HepG2 (cell line): ENCODE results near the gene SGK1.

Experiments used
- ARID2 ChIP-seq: sonication (generic); formaldehyde crosslinking; IDR thresholded peaks from 2 replicates; pipeline ENCODE4 v1.8.1; 2022; ENCODE audit warnings: mild to moderate bottlenecking, missing genetic modification reagents, borderline replicate concordance
- CHD2 ChIP-seq: IDR thresholded peaks from 2 replicates; pipeline ENCODE4 v1.6.1; 2011; ENCODE audit warnings: low read depth, low read length, improper control_type of control experiment
- POLR2A ChIP-seq, 2 experiments: IDR thresholded peaks; 2 replicates each; pipeline ENCODE4 v1.6.1; 2011; ENCODE audit warnings: low read depth in 2 of 2, low read length in 2 of 2, mild to moderate bottlenecking in 1 of 2, moderate library complexity in 1 of 2; ENCODE audit not compliant: insufficient read depth in 1 of 2
- RBFOX2 ChIP-seq: fragments of 200-400 bp; formaldehyde crosslinking; IDR thresholded peaks from 2 replicates; pipeline ENCODE4 v1.6.1; 2017; ENCODE audit warnings: low read depth, mild to moderate bottlenecking, low read length
- SAFB2 ChIP-seq: sonication (generic); formaldehyde crosslinking; IDR thresholded peaks from 2 replicates; pipeline ENCODE4 v1.5.1; 2020; ENCODE audit warnings: missing genetic modification reagents, low read depth, mild to moderate bottlenecking, borderline replicate concordance
- SNAPC2 ChIP-seq: sonication (generic); formaldehyde crosslinking; IDR thresholded peaks from 2 replicates; pipeline ENCODE4 v1.8.1; 2022; ENCODE audit warnings: mild to moderate bottlenecking, missing genetic modification reagents
- ZNF709 ChIP-seq: sonication (generic); formaldehyde crosslinking; IDR thresholded peaks from 2 replicates; pipeline ENCODE4 v1.5.0; 2020; ENCODE audit warnings: mild to moderate bottlenecking, missing genetic modification reagents
- TF ChIP-seq, protein P1 (sequence below): sonication (generic); formaldehyde crosslinking; IDR thresholded peaks from 2 replicates; pipeline ENCODE4 v1.5.0; 2020; ENCODE audit warnings: mild to moderate bottlenecking, missing genetic modification reagents, moderate library complexity
- TF ChIP-seq, protein P2 (sequence below): sonication (generic); formaldehyde crosslinking; IDR thresholded peaks from 2 replicates; pipeline ENCODE4 v1.4.0; 2020; ENCODE audit warnings: low read depth, mild to moderate bottlenecking, missing genetic modification reagents
- TF ChIP-seq, protein P3 (sequence below), 2 experiments: IDR thresholded peaks; 2 replicates each; pipeline ENCODE4 v1.6.1; 2011 to 2012; ENCODE audit warnings: low read length in 2 of 2, borderline replicate concordance in 1 of 2, low read depth in 1 of 2, mild to moderate bottlenecking in 1 of 2, moderate library complexity in 1 of 2
- TF ChIP-seq, protein P4 (sequence below): sonication (generic); formaldehyde crosslinking; IDR thresholded peaks from 2 replicates; pipeline ENCODE4 v1.9.0; 2021; ENCODE audit warnings: missing genetic modification reagents, borderline replicate concordance
- TF ChIP-seq, protein P5 (sequence below): sonication (generic); formaldehyde crosslinking; IDR thresholded peaks from 2 replicates; pipeline ENCODE4 v1.5.1; 2020; ENCODE audit warnings: missing genetic modification reagents, mild to moderate bottlenecking, borderline replicate concordance

DNA sequence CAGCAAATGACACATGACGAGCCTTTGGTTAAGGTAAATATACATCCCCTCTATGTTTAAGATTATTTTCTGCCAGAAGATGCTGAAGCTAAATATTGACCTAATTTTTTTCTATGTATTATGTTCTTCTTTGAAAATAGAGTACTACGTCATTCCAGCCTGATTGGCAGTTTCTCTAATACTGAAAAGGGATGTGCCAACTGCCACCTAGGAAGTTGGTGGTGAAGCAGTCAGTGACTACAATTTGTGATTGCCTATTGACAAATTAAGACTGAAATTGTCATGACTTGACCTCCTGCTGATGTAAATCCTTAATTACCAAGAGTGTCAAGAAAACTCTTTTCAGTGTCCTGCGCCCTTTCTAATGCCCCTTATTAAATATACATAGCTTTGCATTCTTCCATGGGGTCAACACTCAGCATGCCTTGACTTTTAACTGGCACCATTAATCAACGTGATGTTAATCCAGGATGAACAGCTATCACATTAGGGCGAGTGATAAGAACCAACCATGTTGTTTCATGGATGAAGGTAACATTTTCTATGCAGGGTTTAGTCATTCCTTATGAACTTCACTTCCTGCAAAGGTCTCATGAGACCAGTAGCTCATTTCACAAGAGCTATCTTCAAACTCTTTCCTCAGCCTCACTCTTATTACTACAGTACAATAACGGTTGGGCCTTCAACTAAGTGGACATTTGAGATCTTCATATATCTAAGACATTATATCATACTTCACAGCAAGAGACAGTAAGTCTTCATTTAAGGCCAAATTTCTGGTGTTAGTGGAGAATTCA lies 22.5 kb upstream of the SGK1 start:
- TF ChIP-seq, protein P1, sequence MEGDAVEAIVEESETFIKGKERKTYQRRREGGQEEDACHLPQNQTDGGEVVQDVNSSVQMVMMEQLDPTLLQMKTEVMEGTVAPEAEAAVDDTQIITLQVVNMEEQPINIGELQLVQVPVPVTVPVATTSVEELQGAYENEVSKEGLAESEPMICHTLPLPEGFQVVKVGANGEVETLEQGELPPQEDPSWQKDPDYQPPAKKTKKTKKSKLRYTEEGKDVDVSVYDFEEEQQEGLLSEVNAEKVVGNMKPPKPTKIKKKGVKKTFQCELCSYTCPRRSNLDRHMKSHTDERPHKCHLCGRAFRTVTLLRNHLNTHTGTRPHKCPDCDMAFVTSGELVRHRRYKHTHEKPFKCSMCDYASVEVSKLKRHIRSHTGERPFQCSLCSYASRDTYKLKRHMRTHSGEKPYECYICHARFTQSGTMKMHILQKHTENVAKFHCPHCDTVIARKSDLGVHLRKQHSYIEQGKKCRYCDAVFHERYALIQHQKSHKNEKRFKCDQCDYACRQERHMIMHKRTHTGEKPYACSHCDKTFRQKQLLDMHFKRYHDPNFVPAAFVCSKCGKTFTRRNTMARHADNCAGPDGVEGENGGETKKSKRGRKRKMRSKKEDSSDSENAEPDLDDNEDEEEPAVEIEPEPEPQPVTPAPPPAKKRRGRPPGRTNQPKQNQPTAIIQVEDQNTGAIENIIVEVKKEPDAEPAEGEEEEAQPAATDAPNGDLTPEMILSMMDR (CRISPR knock-in tag): no peak
- TF ChIP-seq POLR2A (IDR thresholded peaks at IDR 0.05; ENCODE audit: insufficient read depth in 1 of 2, low read depth in 2 of 2, low read length in 2 of 2) (no peak), RBFOX2 (no peak), CHD2 (no peak), ZNF709 (CRISPR knock-in tag) (no peak), ARID2 (CRISPR knock-in tag) (no peak), SAFB2 (no peak), SNAPC2 (CRISPR knock-in tag) (no peak)
- TF ChIP-seq, protein P2, sequence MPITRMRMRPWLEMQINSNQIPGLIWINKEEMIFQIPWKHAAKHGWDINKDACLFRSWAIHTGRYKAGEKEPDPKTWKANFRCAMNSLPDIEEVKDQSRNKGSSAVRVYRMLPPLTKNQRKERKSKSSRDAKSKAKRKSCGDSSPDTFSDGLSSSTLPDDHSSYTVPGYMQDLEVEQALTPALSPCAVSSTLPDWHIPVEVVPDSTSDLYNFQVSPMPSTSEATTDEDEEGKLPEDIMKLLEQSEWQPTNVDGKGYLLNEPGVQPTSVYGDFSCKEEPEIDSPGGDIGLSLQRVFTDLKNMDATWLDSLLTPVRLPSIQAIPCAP (CRISPR knock-in tag): no peak
- TF ChIP-seq, protein P3, sequence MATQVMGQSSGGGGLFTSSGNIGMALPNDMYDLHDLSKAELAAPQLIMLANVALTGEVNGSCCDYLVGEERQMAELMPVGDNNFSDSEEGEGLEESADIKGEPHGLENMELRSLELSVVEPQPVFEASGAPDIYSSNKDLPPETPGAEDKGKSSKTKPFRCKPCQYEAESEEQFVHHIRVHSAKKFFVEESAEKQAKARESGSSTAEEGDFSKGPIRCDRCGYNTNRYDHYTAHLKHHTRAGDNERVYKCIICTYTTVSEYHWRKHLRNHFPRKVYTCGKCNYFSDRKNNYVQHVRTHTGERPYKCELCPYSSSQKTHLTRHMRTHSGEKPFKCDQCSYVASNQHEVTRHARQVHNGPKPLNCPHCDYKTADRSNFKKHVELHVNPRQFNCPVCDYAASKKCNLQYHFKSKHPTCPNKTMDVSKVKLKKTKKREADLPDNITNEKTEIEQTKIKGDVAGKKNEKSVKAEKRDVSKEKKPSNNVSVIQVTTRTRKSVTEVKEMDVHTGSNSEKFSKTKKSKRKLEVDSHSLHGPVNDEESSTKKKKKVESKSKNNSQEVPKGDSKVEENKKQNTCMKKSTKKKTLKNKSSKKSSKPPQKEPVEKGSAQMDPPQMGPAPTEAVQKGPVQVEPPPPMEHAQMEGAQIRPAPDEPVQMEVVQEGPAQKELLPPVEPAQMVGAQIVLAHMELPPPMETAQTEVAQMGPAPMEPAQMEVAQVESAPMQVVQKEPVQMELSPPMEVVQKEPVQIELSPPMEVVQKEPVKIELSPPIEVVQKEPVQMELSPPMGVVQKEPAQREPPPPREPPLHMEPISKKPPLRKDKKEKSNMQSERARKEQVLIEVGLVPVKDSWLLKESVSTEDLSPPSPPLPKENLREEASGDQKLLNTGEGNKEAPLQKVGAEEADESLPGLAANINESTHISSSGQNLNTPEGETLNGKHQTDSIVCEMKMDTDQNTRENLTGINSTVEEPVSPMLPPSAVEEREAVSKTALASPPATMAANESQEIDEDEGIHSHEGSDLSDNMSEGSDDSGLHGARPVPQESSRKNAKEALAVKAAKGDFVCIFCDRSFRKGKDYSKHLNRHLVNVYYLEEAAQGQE (IDR thresholded peaks at IDR 0.05; ENCODE audit: borderline replicate concordance in 1 of 2, low read depth in 1 of 2, low read length in 2 of 2): no peak
- TF ChIP-seq, protein P4, sequence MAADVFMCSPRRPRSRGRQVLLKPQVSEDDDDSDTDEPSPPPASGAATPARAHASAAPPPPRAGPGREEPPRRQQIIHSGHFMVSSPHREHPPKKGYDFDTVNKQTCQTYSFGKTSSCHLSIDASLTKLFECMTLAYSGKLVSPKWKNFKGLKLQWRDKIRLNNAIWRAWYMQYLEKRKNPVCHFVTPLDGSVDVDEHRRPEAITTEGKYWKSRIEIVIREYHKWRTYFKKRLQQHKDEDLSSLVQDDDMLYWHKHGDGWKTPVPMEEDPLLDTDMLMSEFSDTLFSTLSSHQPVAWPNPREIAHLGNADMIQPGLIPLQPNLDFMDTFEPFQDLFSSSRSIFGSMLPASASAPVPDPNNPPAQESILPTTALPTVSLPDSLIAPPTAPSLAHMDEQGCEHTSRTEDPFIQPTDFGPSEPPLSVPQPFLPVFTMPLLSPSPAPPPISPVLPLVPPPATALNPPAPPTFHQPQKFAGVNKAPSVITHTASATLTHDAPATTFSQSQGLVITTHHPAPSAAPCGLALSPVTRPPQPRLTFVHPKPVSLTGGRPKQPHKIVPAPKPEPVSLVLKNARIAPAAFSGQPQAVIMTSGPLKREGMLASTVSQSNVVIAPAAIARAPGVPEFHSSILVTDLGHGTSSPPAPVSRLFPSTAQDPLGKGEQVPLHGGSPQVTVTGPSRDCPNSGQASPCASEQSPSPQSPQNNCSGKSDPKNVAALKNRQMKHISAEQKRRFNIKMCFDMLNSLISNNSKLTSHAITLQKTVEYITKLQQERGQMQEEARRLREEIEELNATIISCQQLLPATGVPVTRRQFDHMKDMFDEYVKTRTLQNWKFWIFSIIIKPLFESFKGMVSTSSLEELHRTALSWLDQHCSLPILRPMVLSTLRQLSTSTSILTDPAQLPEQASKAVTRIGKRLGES (CRISPR knock-in tag): no peak
- TF ChIP-seq, protein P5, sequence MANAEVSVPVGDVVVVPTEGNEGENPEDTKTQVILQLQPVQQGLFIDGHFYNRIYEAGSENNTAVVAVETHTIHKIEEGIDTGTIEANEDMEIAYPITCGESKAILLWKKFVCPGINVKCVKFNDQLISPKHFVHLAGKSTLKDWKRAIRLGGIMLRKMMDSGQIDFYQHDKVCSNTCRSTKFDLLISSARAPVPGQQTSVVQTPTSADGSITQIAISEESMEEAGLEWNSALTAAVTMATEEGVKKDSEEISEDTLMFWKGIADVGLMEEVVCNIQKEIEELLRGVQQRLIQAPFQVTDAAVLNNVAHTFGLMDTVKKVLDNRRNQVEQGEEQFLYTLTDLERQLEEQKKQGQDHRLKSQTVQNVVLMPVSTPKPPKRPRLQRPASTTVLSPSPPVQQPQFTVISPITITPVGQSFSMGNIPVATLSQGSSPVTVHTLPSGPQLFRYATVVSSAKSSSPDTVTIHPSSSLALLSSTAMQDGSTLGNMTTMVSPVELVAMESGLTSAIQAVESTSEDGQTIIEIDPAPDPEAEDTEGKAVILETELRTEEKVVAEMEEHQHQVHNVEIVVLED: no peak
